B cell (primary cell): ENCODE data around the gene GRIK3. TPM values are rescaled to one million over a fixed set of nuclear protein-coding genes. Genes with fewer than 3 reads are reported as not detected.
"Not testable (repeated sequence)": the region's sequence is repeated elsewhere in the genome, so short reads cannot be mapped to it uniquely, and the experiment has no call there.

Experiments
- ATAC-seq: fragments of 200-7000 bp; cut with Tn5 transposase; one replicate; pipeline ENCODE4 v1.10.0; 2021; ENCODE audit warnings: low read depth, mild to moderate bottlenecking, moderate number of reproducible peaks, moderate library complexity
- CTCF ChIA-PET: fragments of 350-600 bp; sonication (Branson Sonifier 250); formaldehyde crosslinking; loops from one replicate; lab custom pipeline; 2021; ENCODE audit warnings: antibody characterized with exemption, inconsistent platforms; lab: Charles Lee
- POLR2A ChIA-PET: fragments of 350-600 bp; sonication (Branson Sonifier 250); formaldehyde crosslinking; loops from one replicate; lab custom pipeline; 2021; ENCODE audit warnings: antibody characterized with exemption; lab: Charles Lee
- DNase-seq: peaks from one replicate; pipeline ENCODE4 v3.0.0; 2013
- H2AFZ ChIP-seq: 2 replicates; pipeline ENCODE4 v1.6.1; 2012; ENCODE audit warnings: mild to moderate bottlenecking, low read depth, low read length; ENCODE audit not compliant: insufficient read depth, poor library complexity, severe bottlenecking
- H3K27ac ChIP-seq, 2 donors: 1 replicate in 1 of 2; 2 replicates in 1 of 2; pipeline ENCODE4 v1.5.1; 2012 to 2013; ENCODE audit warnings: low read length in 2 of 2, mild to moderate bottlenecking in 2 of 2, moderate library complexity in 1 of 2
- H3K27me3 ChIP-seq, 4 experiments: fragments of 200-600 bp in 1 of 4; sonication (generic) in 1 of 4; replicated peaks in 1 of 4; 1 replicate in 2 of 4; 2 replicates in 2 of 4; pipeline versions ENCODE4 v1.6.1 to v1.7.0; 2013 to 2016; ENCODE audit warnings: low read length in 3 of 4, mild to moderate bottlenecking in 2 of 4, mixed read lengths in 1 of 4, moderate library complexity in 1 of 4; ENCODE audit not compliant: insufficient read depth in 4 of 4, control insufficient read depth in 3 of 4; ENCODE audit errors: control extremely low read depth in 1 of 4
- H3K36me3 ChIP-seq, 2 experiments: replicated peaks in 1 of 2; 1 replicate in 1 of 2; 2 replicates in 1 of 2; pipeline versions ENCODE4 v1.6.1 to v1.7.1; 2013; ENCODE audit warnings: low read length in 1 of 2; ENCODE audit not compliant: insufficient read depth in 2 of 2, control insufficient read depth in 1 of 2; ENCODE audit errors: control extremely low read depth in 1 of 2, extremely low read depth in 1 of 2
- H3K4me1 ChIP-seq, 2 donors: fragments of 200-600 bp in 1 of 2; sonication (generic) in 1 of 2; 1 replicate in 1 of 2; 2 replicates in 1 of 2; pipeline versions ENCODE4 v1.5.1 to v1.6.1; 2013 to 2017; ENCODE audit warnings: low read length in 2 of 2; ENCODE audit not compliant: control insufficient read depth in 2 of 2, insufficient read depth in 2 of 2
- H3K4me2 ChIP-seq: replicated peaks from 2 replicates; pipeline ENCODE3; 2012; ENCODE audit warnings: mild to moderate bottlenecking, low read depth, low read length; ENCODE audit not compliant: poor library complexity, severe bottlenecking
- H3K4me3 ChIP-seq, 5 experiments: fragments of 200-600 bp in 1 of 5; sonication (generic) in 1 of 5; 1 replicate in 3 of 5; 2 replicates in 2 of 5; pipeline versions ENCODE4 v1.5.1 to v1.7.0; 2011 to 2016; ENCODE audit warnings: low read length in 4 of 5, mild to moderate bottlenecking in 4 of 5, low read depth in 2 of 5, control low read depth in 1 of 5, moderate library complexity in 1 of 5; ENCODE audit not compliant: insufficient read depth in 1 of 5; ENCODE audit errors: control extremely low read depth in 1 of 5, extremely low read depth in 1 of 5
- H3K79me2 ChIP-seq: fragments of 200-600 bp; sonication (generic); one replicate; pipeline ENCODE4 v1.6.0; 2016; ENCODE audit warnings: low read length; ENCODE audit not compliant: control insufficient read depth, insufficient read depth
- H3K9ac ChIP-seq: fragments of 200-600 bp; sonication (generic); 2 replicates; pipeline ENCODE4 v1.6.1; 2017; ENCODE audit warnings: mild to moderate bottlenecking, low read length, moderate library complexity
- H3K9me3 ChIP-seq, 3 donors: one replicate each; pipeline versions ENCODE4 v1.6.1 to v1.7.1; 2013; ENCODE audit warnings: low read length in 2 of 3; ENCODE audit not compliant: control insufficient read depth in 2 of 3, insufficient read depth in 1 of 3; ENCODE audit errors: control extremely low read depth in 1 of 3
- H4K20me1 ChIP-seq: 2 replicates; pipeline ENCODE4 v1.6.0; 2012; ENCODE audit warnings: mild to moderate bottlenecking, low read length; ENCODE audit not compliant: insufficient read depth, control insufficient read depth, poor library complexity, severe bottlenecking
- H3K27ac Mint-ChIP-seq: one replicate; pipeline ENCODE4 v1.8.0; 2021; ENCODE audit warnings: mixed read lengths
- H3K27me3 Mint-ChIP-seq: one replicate; pipeline ENCODE4 v1.8.0; 2021; ENCODE audit warnings: mixed read lengths
- H3K4me1 Mint-ChIP-seq: one replicate; pipeline ENCODE4 v1.8.0; 2021; ENCODE audit warnings: mixed read lengths
- H3K4me3 Mint-ChIP-seq: one replicate; pipeline ENCODE4 v1.8.0; 2021; ENCODE audit warnings: mixed read lengths
- H3K9me3 Mint-ChIP-seq: one replicate; pipeline ENCODE4 v1.8.0; 2022; ENCODE audit warnings: mixed read lengths; ENCODE audit not compliant: insufficient read depth
- EZH2 ChIP-seq: IDR thresholded peaks from 2 replicates; pipeline ENCODE4 v1.6.1; 2012; ENCODE audit warnings: borderline replicate concordance, low read depth, mild to moderate bottlenecking, moderate library complexity, low read length; ENCODE audit not compliant: insufficient read depth, poor library complexity, severe bottlenecking
- WGBS: methylation state at CpG from one replicate; pipeline ENCODE4 v1.1.5; 2013; ENCODE audit warnings: missing lambda C conversion rate; ENCODE audit not compliant: insufficient coverage; 5-methylcytosine and 5-hydroxymethylcytosine counted together
- intact Hi-C: fragments of 100-400 bp; cut with micrococcal nuclease; formaldehyde crosslinking; loops from one replicate; pipeline ENCODE4 v1.10.0; 2022
- polyA plus RNA-seq: library from polyadenylated mRNA; depleted of rRNA; stranded (reverse); fragments of >200 nt; gene quantifications from 2 replicates; pipeline ENCODE4 v1.2.3, GENCODE V29; 2012
- total RNA-seq, 2 donors: library from RNA; stranded (reverse); fragments of 120-200 nt in 1 of 2; gene quantifications; 1 replicate in 1 of 2; 2 replicates in 1 of 2; pipeline versions ENCODE4 v1.2.3 to v1.2.4, GENCODE V29; 2013 to 2022
- TF ChIP-seq, protein P1 (sequence below): fragments of 200-600 bp; IDR thresholded peaks from one replicate; pipeline ENCODE4 v1.8.0; 2022; ENCODE audit warnings: antibody characterized with exemption, mild to moderate bottlenecking

The GRIK3 gene
- total and polyA plus RNA-seq, 2 donors (not counting 1 experiment from before 2014, with no cell fraction given), result 0.12 to 1.5 TPM

- no peak overlapping the region for H3K4me2 ChIP-seq
- H2AFZ ChIP-seq, result no peak overlapping the region
- POLR2A ChIA-PET, result no interaction called here
- WGBS, result 66% methylated on average over 3 of the region's 4 CpGs
- intact Hi-C loops, result no loop called here
- H4K20me1 ChIP-seq, result no peaks in the 10 kb centered on the region
- H3K4me1 ChIP-seq, result no peaks in the 10 kb centered on the region
- Mint-ChIP-seq H3K27ac (no peak overlapping the region), H3K4me1 (no peaks in the 10 kb centered on the region), H3K4me3 (no peak overlapping the region), H3K27me3 (peaks cover 28% of the 10 kb centered on the region), H3K9me3 (peaks cover 5% of the 10 kb centered on the region)
- H3K9me3 ChIP-seq, result peaks cover 0 to 3% (median 0%) of the 10 kb centered on the region in 3 donors
- no peaks in the 10 kb centered on the region for H3K36me3 ChIP-seq
- H3K27me3 ChIP-seq, result peaks cover 0 to 7% (median 1%) of the 10 kb centered on the region in 4 experiments
- DNase-seq (no peak), ATAC-seq (no peak)
- CTCF ChIA-PET, result no interaction called here
- no peak overlapping the region for H3K4me3 ChIP-seq
- no peak overlapping the region for H3K27ac ChIP-seq
- no peak for TF ChIP-seq EZH2
- TF ChIP-seq, protein P1, sequence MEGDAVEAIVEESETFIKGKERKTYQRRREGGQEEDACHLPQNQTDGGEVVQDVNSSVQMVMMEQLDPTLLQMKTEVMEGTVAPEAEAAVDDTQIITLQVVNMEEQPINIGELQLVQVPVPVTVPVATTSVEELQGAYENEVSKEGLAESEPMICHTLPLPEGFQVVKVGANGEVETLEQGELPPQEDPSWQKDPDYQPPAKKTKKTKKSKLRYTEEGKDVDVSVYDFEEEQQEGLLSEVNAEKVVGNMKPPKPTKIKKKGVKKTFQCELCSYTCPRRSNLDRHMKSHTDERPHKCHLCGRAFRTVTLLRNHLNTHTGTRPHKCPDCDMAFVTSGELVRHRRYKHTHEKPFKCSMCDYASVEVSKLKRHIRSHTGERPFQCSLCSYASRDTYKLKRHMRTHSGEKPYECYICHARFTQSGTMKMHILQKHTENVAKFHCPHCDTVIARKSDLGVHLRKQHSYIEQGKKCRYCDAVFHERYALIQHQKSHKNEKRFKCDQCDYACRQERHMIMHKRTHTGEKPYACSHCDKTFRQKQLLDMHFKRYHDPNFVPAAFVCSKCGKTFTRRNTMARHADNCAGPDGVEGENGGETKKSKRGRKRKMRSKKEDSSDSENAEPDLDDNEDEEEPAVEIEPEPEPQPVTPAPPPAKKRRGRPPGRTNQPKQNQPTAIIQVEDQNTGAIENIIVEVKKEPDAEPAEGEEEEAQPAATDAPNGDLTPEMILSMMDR, result no peak
- H3K9ac ChIP-seq, result no peak overlapping the region
- no peaks in the 10 kb centered on the region for H3K79me2 ChIP-seq
These were observed 115.7 kb downstream of the GRIK3 start for GRCh38 chr1:36918604-36919003.

DNA sequence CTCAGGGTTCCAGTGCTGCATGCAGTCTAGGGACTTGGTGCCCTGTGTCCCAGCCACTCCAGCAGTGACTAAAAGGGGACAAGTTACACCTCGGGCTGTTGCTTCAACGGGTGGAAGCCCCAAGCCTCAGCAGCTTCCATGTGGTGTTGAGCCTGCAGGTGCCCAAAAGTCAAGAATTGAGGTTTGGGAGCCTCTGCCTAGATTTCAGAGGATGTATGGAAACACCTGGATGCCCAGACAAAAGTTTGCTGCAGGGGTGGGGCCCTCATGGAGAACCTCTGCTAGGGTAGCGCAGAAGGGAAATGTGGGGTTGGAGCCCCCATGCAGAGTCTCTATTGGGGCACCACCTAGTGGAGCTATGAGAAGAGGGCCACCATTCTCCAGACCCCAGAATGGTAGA is 117.8 kb downstream of the GRIK3 start:
- H3K9ac ChIP-seq, ATAC-seq, CTCF ChIA-PET, H3K4me3 Mint-ChIP-seq, H3K9me3 ChIP-seq, H3K79me2 ChIP-seq, POLR2A ChIA-PET, DNase-seq, H3K27me3 ChIP-seq, H3K9me3 Mint-ChIP-seq, H3K4me3 ChIP-seq, intact Hi-C loops, H3K36me3 ChIP-seq, H3K4me2 ChIP-seq, H3K27ac ChIP-seq, H3K4me1 ChIP-seq, H3K4me1 Mint-ChIP-seq, H4K20me1 ChIP-seq, H2AFZ ChIP-seq, H3K27ac Mint-ChIP-seq: not testable (repeated sequence)
- H3K27me3 Mint-ChIP-seq, result peaks cover 33% of the 10 kb centered on the region
- WGBS, result 84% methylated on average over 3 of the region's 3 CpGs
